ENCODE results near the gene FRMD4A.
A peak's percentile ranks its signal among the peaks of the same experiment; 100 is the strongest.

The FRMD4A gene

DNA sequence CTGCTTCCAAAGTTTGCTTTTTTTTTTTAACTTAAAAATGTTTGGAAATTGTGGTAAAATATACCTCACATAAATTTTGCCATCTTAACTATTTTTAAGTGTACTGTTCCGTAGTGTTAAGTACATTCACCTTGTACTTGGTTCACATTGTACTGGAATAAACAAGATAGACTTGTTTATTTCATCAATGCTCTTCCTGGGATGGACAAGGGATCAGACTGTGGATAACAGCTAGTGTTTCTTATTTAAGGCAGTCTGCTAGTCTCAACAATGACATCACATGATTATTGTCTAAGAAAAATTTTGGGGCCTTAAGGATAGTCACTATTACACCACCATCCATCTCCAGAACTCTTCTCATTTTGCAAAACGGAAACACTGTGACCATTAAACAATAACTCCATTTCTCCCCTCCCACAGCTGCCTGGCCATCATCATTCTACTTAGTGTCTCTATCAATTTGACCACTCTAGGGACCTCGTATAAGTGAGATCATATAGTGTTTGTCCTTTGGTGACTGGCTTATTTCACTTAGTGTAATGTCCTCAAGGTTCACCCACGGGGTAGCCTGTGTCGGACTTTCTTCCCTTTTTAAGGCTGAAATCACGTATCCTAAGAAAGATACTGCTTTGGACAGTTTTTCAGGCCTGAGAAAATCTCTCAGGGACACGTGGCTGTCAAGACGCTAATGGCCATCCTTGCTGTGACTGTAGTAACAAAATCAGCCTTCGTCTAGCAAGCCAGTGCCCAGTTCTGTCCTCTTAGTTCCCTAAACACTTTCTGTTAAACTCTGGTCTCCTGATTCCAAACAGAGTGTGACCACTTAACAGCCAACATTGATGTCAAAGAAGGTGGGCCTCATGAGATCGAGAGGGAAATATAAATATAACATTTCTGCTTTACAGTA lies 305.2 kb downstream of the FRMD4A start:
- no peak for DNase-seq (ENCODE audit: insufficient read length)
- FAIRE-seq, result peak; percentile 60
- TF ChIP-seq POLR2A (IDR thresholded peaks at IDR 0.05; ENCODE audit: low read depth, low read length), result no peak
- TF ChIP-seq POLR2AphosphoS5 (IDR thresholded peaks at IDR 0.05; ENCODE audit: low read depth, low read length), result no peak
- no peak for TF ChIP-seq TAF1 (IDR thresholded peaks at IDR 0.05; ENCODE audit: borderline replicate concordance, low read depth, low read length)

GRCh38 chr10:14024329-14025202 lies 306.2 kb downstream of the FRMD4A start:
- peak; percentile 80 for FAIRE-seq
- TF ChIP-seq TAF1 (IDR thresholded peaks at IDR 0.05; ENCODE audit: borderline replicate concordance, low read depth, low read length) (no peak), POLR2AphosphoS5 (IDR thresholded peaks at IDR 0.05; ENCODE audit: low read depth, low read length) (peak; percentile 27; the same call in 1 of the 2 replicates), POLR2A (IDR thresholded peaks at IDR 0.05; ENCODE audit: low read depth, low read length) (peak; percentile 58)
- no peak for DNase-seq (ENCODE audit: insufficient read length)

DNA sequence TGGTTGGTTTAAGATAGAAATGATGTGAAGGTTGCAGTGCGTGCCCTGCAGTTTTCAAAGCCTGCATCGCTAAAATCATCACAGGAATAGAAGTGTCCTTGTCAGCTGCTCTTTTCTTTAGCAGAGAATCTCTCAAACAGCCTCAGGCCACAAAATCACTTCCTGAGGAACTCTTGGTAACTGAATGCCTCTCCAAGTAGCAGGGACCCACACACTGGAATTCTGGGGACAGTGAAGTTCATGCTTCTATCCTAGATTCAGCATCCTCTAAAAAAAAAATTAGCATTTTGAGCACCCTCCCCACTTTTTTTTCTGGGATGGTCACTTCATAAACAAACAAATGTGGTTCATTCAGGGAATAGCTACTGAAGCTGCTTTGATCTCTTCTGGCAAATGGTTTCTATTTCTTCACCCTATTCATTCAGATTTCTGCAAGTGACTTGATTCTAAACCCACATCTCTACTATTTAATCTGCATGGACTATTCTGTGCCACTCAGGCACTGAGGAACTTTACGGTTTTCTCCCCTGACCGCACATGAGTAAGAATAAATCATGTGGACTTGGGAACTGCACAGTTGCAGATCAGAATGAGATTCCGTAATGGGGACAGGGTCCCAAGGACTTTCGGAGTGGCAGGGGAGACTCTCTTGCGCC lies 306.9 kb downstream of the FRMD4A start:
- TF ChIP-seq POLR2A (IDR thresholded peaks at IDR 0.05; ENCODE audit: low read depth, low read length), result no peak
- no peak for TF ChIP-seq TAF1 (IDR thresholded peaks at IDR 0.05; ENCODE audit: borderline replicate concordance, low read depth, low read length)
- no peak for TF ChIP-seq POLR2AphosphoS5 (IDR thresholded peaks at IDR 0.05; ENCODE audit: low read depth, low read length)
- FAIRE-seq (no peak), DNase-seq (ENCODE audit: insufficient read length) (no peak)

- no peak for DNase-seq (ENCODE audit: insufficient read length)
- TF ChIP-seq TAF1 (IDR thresholded peaks at IDR 0.05; ENCODE audit: borderline replicate concordance, low read depth, low read length), result no peak
- TF ChIP-seq POLR2A (IDR thresholded peaks at IDR 0.05; ENCODE audit: low read depth, low read length), result no peak
- TF ChIP-seq POLR2AphosphoS5 (IDR thresholded peaks at IDR 0.05; ENCODE audit: low read depth, low read length), result 0 out of 2 replicates have a peak, but pooled peaks have one; percentile 30
- peak; percentile 38 for FAIRE-seq
Measured at GRCh38 chr10:14022954-14023672, 307.6 kb downstream of the FRMD4A start.

DNA sequence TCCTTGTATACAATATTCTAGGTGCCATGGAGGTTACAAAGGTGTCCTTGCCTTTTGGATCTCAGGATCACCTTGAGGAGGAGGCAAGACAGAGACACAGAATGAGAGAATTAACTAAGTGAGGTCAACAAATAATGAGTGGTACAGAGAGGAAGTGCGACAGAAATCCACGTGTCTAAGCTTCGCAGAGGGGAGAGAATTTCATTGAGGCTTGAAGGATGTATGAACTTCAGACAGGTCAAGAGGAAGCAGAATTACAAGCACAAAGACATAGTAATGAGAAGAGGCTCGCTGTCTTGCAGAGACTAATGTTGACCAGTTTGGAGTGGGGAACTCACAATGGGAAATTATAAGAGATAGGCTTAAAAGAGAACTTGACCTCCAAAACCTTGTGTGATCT lies 308.7 kb downstream of the FRMD4A start:
- DNase-seq (ENCODE audit: insufficient read length), result no peak
- TF ChIP-seq POLR2AphosphoS5 (IDR thresholded peaks at IDR 0.05; ENCODE audit: low read depth, low read length), result no peak
- TF ChIP-seq POLR2A (IDR thresholded peaks at IDR 0.05; ENCODE audit: low read depth, low read length), result no peak
- no peak for TF ChIP-seq TAF1 (IDR thresholded peaks at IDR 0.05; ENCODE audit: borderline replicate concordance, low read depth, low read length)
- FAIRE-seq, result peak; percentile 62

GRCh38 chr10:14020037-14020664 lies 310.6 kb downstream of the FRMD4A start:
- FAIRE-seq (peak; percentile 91), DNase-seq (ENCODE audit: insufficient read length) (no peak)
- TF ChIP-seq POLR2AphosphoS5 (IDR thresholded peaks at IDR 0.05; ENCODE audit: low read depth, low read length), result peak; percentile 46; the same call in 1 of the 2 replicates
- no peak for TF ChIP-seq POLR2A (IDR thresholded peaks at IDR 0.05; ENCODE audit: low read depth, low read length)

DNA sequence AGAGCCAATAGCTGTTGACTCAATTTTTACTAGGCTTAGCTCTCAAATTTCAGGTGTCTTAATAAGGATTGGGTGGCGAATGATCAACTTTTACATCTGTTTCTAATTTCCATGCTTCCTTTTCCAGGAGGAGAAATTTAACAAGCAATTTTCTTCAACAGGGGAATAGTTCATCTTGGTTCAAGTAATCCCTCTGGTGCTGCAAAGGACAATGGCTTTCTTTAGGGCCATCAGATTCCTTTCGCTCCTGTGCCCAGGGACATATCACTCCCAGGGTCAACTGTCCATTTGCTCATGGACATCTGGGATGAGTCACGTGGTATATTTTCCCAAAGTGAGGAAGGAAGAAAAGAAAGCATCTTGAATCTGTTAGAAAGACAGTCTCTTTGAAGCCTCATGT lies 313.3 kb downstream of the FRMD4A start:
- TF ChIP-seq POLR2AphosphoS5 (IDR thresholded peaks at IDR 0.05; ENCODE audit: low read depth, low read length), result no peak
- TF ChIP-seq POLR2A (IDR thresholded peaks at IDR 0.05; ENCODE audit: low read depth, low read length), result no peak
- no peak for TF ChIP-seq TAF1 (IDR thresholded peaks at IDR 0.05; ENCODE audit: borderline replicate concordance, low read depth, low read length)
- FAIRE-seq (no peak), DNase-seq (ENCODE audit: insufficient read length) (no peak)

GRCh38 chr10:14016931-14017333 lies 313.8 kb downstream of the FRMD4A start:
- FAIRE-seq (no peak), DNase-seq (ENCODE audit: insufficient read length) (no peak)
- TF ChIP-seq TAF1 (IDR thresholded peaks at IDR 0.05; ENCODE audit: borderline replicate concordance, low read depth, low read length) (no peak), POLR2A (IDR thresholded peaks at IDR 0.05; ENCODE audit: low read depth, low read length) (no peak)

GRCh38 chr10:14016011-14016536 lies 314.6 kb downstream of the FRMD4A start:
- DNase-seq (ENCODE audit: insufficient read length), result no peak
- TF ChIP-seq POLR2A (IDR thresholded peaks at IDR 0.05; ENCODE audit: low read depth, low read length) (no peak), TAF1 (IDR thresholded peaks at IDR 0.05; ENCODE audit: borderline replicate concordance, low read depth, low read length) (no peak), POLR2AphosphoS5 (IDR thresholded peaks at IDR 0.05; ENCODE audit: low read depth, low read length) (no peak)
- peak; percentile 40 for FAIRE-seq

DNA sequence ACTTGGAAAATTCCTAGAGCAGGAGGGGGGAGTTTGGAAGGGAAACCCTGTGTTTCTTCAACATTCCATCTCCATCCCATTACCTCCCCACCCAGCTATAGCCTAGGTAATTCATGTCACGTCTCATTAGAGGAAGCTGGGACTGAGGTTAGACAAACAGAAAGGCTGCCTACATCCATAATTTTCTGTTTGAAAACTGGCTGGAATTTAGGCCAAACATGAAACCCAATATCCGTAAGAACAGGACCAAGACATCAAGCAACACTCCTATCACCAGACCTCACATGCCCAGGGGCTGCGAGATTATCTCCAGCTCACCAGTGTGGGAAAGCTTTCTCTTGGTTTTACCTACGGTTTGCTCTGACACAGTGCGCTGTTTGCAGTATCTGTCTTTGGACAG lies 316.3 kb downstream of the FRMD4A start:
- DNase-seq (ENCODE audit: insufficient read length) (no peak), FAIRE-seq (no peak)
- TF ChIP-seq POLR2A (IDR thresholded peaks at IDR 0.05; ENCODE audit: low read depth, low read length), result no peak
- TF ChIP-seq TAF1 (IDR thresholded peaks at IDR 0.05; ENCODE audit: borderline replicate concordance, low read depth, low read length), result no peak
- TF ChIP-seq POLR2AphosphoS5 (IDR thresholded peaks at IDR 0.05; ENCODE audit: low read depth, low read length), result no peak

All from GM12892 (cell line).